Heart left ventricle (tissue), 16 donors: ENCODE measurements around the gene USP40. TPM values are rescaled to one million over a fixed set of nuclear protein-coding genes. Genes with fewer than 3 reads are reported as not detected.

ENCODE experiments used
- ATAC-seq, 4 donors: fragments of 200-7000 bp; cut with Tn5 transposase; one replicate each; pipeline ENCODE4 v1.9.1; 2020 to 2022; ENCODE audit warnings: moderate library complexity in 4 of 4, mild to moderate bottlenecking in 3 of 4, moderate number of reproducible peaks in 1 of 4
- DNase-seq, 5 donors: peaks; one replicate each; pipeline ENCODE4 v3.0.0-alpha.2; 2020
- H3K27ac ChIP-seq, 12 donors: fragments of 200-600 bp; sonication (generic) in 4 of 12; one replicate each; pipeline versions ENCODE4 v1.5.0 to v1.8.0; 2016 to 2022; ENCODE audit warnings: mild to moderate bottlenecking in 2 of 12
- H3K27me3 ChIP-seq, 9 donors: fragments of 200-600 bp; sonication (generic) in 2 of 9; one replicate each; pipeline versions ENCODE4 v1.5.1 to v1.8.0; 2016 to 2022; ENCODE audit warnings: mild to moderate bottlenecking in 3 of 9
- H3K36me3 ChIP-seq, 9 donors: fragments of 200-600 bp; sonication (generic) in 2 of 9; one replicate each; pipeline versions ENCODE4 v1.5.0 to v1.8.0; 2018 to 2022; ENCODE audit warnings: mild to moderate bottlenecking in 2 of 9
- H3K4me1 ChIP-seq, 12 donors: fragments of 200-600 bp; sonication (generic) in 4 of 12; one replicate each; pipeline versions ENCODE4 v1.5.0 to v1.8.0; 2016 to 2022; ENCODE audit warnings: mild to moderate bottlenecking in 3 of 12
- H3K4me3 ChIP-seq, 12 donors: fragments of 200-600 bp; sonication (generic) in 4 of 12; one replicate each; pipeline versions ENCODE4 v1.5.0 to v1.8.0; 2017 to 2022; ENCODE audit warnings: mild to moderate bottlenecking in 9 of 12, moderate library complexity in 4 of 12
- H3K9me3 ChIP-seq, 12 donors: fragments of 200-600 bp; sonication (generic) in 4 of 12; one replicate each; pipeline versions ENCODE4 v1.5.0 to v1.8.0; 2016 to 2022; ENCODE audit warnings: mild to moderate bottlenecking in 1 of 12
- CTCF ChIP-seq, 12 donors: fragments of 200-600 bp; sonication (generic) in 4 of 12; IDR thresholded peaks; one replicate each; pipeline versions ENCODE4 v1.5.0 to v1.8.0; 2018 to 2022; ENCODE audit warnings: antibody characterized with exemption in 12 of 12, mild to moderate bottlenecking in 5 of 12
- POLR2A ChIP-seq, 2 donors: fragments of 450-650 bp; IDR thresholded peaks; one replicate each; pipeline ENCODE4 v1.6.1; 2017; ENCODE audit warnings: antibody characterized with exemption in 2 of 2, mild to moderate bottlenecking in 2 of 2, moderate library complexity in 2 of 2
- WGBS, 4 donors: extraction: QIAGEN DNeasy Blood & Tissue Kit in 2 of 4; methylation state at CpG; one replicate each; pipeline versions ENCODE4 v1.1.5 to v1.1.7; 2013 to 2018; 5-methylcytosine and 5-hydroxymethylcytosine counted together
- intact Hi-C, 10 donors: fragments of 100-400 bp; cut with DNase I; formaldehyde crosslinking; loops; one replicate each; pipeline versions ENCODE4 v1.11.1 to v1.14.2; 2022
- polyA plus RNA-seq, 2 donors: library from polyadenylated mRNA; stranded (reverse); fragments of 200-250 nt; gene quantifications; one replicate each; pipeline ENCODE4 v1.2.3, GENCODE V29; 2013
- total RNA-seq, 9 donors: library from RNA; depleted of rRNA in 2 of 9; stranded (reverse); fragments of >200 nt in 2 of 9; fragmentation: NEBNext Ultra II Directional in 3 of 9; extraction: Animal tissue kit (Norgen Biotek cat#: 25700) in 3 of 9; gene quantifications; one replicate each; pipeline versions ENCODE4 v1.1.0 to v1.2.4, GENCODE V29; 2016 to 2023
- donor health status: ischemic (EF 13 %, LVEDD 7.1; RV severe dilation, severe dysfunction).
- donor health status: healthy with polysubstance abuse.
- donor health status: DM: no; HTN: yes; CAD: no.
- donor health status: DM: no; HTN: no; CAD: no.
- donor health status: ischemic (EF 25% LVEDD 6.9; RV normal size, moderate dysfunction).
- donor health status: ischemic (EF 25% LVEDD 5.7; RV mildly dilated, moderate dysfunction).
- donor health status: healthy.
- donor health status: DM: yes; HTN: yes; CAD: no.
- donor health status: ischemic (EF 35%, LVEDD 5.7; RV mildly dilated, moderate dysfunction).
- donor health status: nonischemic (EF 11% LVEDD 7.7; RV severe dilation, severe dysfunction).
- donor health status: DM: yes; HTN: yes; CAD: no.
- donor health status: PGD.
- donor health status: ischemic (EF 29% LVEDD 5.4; RV normal size, mild dysfunction).
- donor health status: nonischemic (EF 23%, LVEDD 6.1; RV moderate dilation, normal function).

The USP40 gene
- total and polyA plus RNA-seq, 11 donors, result 11.1 to 21.8 (median 18.2) TPM

GRCh38 chr2:233479616-233480489, 86.7 kb downstream of the USP40 start:
- H3K9me3 ChIP-seq, result no peaks in the 10 kb centered on the region
- no peak overlapping the region for H3K27ac ChIP-seq
- no peaks in the 10 kb centered on the region for H3K27me3 ChIP-seq
- TF ChIP-seq CTCF (IDR thresholded peaks at IDR 0.05) (no peak), POLR2A (IDR thresholded peaks at IDR 0.05) (no peak)
- no peak overlapping the region for H3K4me3 ChIP-seq
- H3K4me1 ChIP-seq, result peaks cover 0 to 7% (median 0%) of the 10 kb centered on the region in 12 donors
- DNase-seq (no peak), ATAC-seq (no peak)
- intact Hi-C loops, result no loop called here
- WGBS, 4 donors, result 91 to 94% (median 92%) methylated on average over 26 to 27 of the region's 27 CpGs
- peaks cover 0 to 92% (median 71%) of the 10 kb centered on the region in 9 donors for H3K36me3 ChIP-seq

GRCh38 chr2:233477548-233478433, 88.8 kb downstream of the USP40 start:
- Histone ChIP-seq H3K27ac (no peak overlapping the region), H3K4me3 (no peak overlapping the region), H3K36me3 (peaks cover 0 to 82% (median 55%) of the 10 kb centered on the region in 9 donors), H3K4me1 (peaks cover 0 to 7% (median 0%) of the 10 kb centered on the region in 12 donors), H3K9me3 (no peaks in the 10 kb centered on the region), H3K27me3 (no peaks in the 10 kb centered on the region)
- intact Hi-C loops, result no loop called here
- ATAC-seq (no peak), DNase-seq (no peak)
- 90 to 94% (median 93%) methylated on average over 23 to 29 of the region's 29 CpGs for WGBS, 4 donors
- TF ChIP-seq POLR2A (IDR thresholded peaks at IDR 0.05) (no peak), CTCF (IDR thresholded peaks at IDR 0.05) (no peak)

- peaks cover 0 to 82% (median 60%) of the 10 kb centered on the region in 9 donors for H3K36me3 ChIP-seq
- WGBS, 4 donors, result 92 to 96% (median 94%) methylated on average over 45 of the region's 45 CpGs
- ATAC-seq (no peak), DNase-seq (no peak)
- H3K4me1 ChIP-seq, result peaks cover 0 to 7% (median 0%) of the 10 kb centered on the region in 12 donors
- TF ChIP-seq CTCF (IDR thresholded peaks at IDR 0.05), result no peak
- TF ChIP-seq POLR2A (IDR thresholded peaks at IDR 0.05), result no peak
- intact Hi-C loops, result no loop called here
- H3K4me3 ChIP-seq, result no peak overlapping the region
- H3K27me3 ChIP-seq, result no peaks in the 10 kb centered on the region
- H3K27ac ChIP-seq, result no peak overlapping the region
- H3K9me3 ChIP-seq, result no peaks in the 10 kb centered on the region
These were observed 89.7 kb downstream of the USP40 start for GRCh38 chr2:233476651-233477547.
